H4 (cell line): ENCODE results near the gene SRPK2. TPM values are rescaled to one million over a fixed set of nuclear protein-coding genes. Genes with fewer than 3 reads are reported as not detected.
"Not testable (repeated sequence)": the region's sequence is repeated elsewhere in the genome, so short reads cannot be mapped to it uniquely, and the experiment has no call there.

Experiments used
- DNase-seq: peaks from one replicate; pipeline ENCODE4 v3.0.0-alpha.2; 2015; ENCODE audit warnings: low spot score
- total RNA-seq: library from RNA; depleted of rRNA; stranded (reverse); fragments of >200 nt; shearing (Covaris generic); gene quantifications from 2 replicates; pipeline ENCODE4 v1.2.3, GENCODE V29; 2014

Gene SRPK2
- total RNA-seq, 1 experiment from 2014 or later, result 44.0 TPM

DNA sequence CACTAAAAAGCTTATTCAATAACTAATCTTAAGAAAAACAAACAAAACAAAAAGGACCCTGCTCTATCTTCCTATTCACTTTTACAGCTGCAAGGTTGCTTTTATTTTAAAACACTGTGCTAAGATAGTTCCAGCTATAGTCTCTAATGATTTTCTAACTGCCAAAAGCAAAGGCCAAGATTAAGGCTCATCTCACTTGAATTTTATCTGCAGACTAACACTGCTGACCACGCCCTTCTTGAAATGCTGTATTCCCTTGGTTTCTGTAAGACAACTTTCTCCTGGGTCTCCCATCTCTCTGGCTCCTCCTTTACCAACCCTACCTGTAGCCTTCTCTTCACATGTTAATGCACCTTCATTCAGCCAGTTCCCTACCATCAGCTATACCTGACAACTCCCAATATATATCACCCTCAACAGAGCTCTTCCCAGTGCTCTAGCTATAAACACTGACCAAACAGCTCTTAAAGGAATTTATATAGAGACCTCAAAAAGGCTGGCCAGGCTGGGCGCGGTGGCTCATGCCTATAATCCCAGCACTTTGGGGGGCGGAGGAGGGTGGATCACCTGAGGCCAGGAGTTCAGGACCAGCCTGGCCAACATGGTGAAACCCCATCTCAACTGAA, 11.7 kb downstream of the SRPK2 start:
- DNase-seq, result no peak

- DNase-seq, result no peak
Measured at GRCh38 chr7:105369944-105370343, 18.8 kb downstream of the SRPK2 start.

- DNase-seq, result no peak
Measured at GRCh38 chr7:105367458-105367857, 21.3 kb downstream of the SRPK2 start.

DNA sequence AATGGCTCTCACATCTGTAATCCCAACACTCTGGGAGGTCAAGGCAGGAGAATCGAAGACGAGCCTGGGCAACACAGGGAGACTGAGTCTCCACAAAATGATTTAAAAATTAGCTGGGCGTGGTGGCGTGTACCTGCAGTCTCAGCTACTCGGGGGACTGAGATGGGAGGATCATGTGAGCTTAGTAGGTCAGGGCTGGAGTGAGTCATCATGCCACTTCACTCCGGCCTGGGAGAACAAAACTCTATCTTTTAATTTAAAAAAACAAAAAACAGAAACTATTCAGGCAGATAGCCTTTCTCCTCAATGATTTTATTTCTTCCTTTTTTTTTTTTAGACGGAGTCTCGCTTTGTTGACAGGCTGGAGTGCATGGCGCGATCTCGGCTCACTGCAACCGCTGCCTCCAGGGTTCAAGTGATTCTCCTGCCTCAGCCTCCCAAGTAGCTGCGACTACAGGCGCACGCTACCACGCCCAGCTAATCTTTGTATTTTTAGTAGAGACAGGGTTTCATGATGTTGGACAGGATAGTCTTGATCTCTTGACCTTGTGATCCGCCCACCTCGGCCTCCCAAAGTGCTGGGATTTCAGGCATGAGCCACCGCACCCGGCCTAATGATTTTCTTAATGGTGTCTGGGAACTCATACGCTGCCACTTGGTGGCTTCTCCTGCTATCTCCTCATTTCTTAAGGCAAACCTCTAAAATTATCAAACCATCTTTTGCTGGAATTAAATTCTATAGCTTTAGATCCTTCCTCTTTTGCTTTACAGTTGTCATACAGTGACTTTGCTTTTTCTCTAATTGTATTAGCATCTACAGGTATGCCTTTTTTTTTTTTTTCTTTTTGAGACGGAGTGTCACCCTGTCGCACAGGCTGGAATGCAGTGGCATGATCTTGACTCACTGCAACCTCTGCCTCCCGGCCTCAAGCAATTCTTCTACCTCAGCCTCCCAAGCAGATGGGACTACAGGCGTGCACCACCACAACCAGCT, 22.9 kb downstream of the SRPK2 start:
- DNase-seq, result no peak

- no peak for DNase-seq
Measured at GRCh38 chr7:105364684-105365083, 24.0 kb downstream of the SRPK2 start.

DNA sequence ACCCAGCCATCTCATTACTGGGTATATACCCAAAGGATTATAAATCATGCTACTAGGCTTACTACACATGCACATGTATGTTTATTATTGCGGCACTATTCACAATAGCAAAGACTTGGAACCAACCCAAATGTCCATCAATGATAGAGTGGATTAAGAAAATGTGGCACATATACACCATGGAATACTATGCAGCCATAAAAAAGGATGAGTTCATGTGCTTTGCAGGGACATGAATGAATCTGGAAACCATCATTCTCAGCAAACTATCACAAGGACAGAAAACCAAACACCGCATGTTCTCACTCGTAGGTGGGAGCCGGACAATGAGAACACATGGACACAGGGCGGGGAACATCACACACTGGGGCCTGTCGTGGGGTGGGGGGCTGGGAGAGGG, 25.1 kb downstream of the SRPK2 start:
- DNase-seq, result not testable (repeated sequence)

DNA sequence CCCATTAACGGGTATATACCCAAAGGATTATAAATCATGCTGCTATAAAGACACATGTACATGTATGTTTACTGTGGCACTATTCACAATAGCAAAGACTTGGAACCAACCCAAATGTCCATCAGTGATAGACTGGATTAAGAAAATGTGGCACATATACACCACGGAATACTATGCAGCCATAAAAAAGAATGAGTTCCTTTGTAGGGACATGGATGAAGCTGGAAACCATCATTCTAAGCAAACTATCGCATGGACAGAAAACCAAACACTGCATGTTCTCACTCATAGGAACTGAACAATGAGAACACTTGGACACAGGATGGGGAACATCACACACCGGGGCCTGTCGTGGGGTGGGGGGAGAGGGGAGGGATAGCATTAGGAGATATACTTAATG, 26.0 kb downstream of the SRPK2 start:
- not testable (repeated sequence) for DNase-seq

GRCh38 chr7:105361995-105362394, 26.7 kb downstream of the SRPK2 start:
- not testable (repeated sequence) for DNase-seq

GRCh38 chr7:105360149-105360548, 28.6 kb downstream of the SRPK2 start:
- DNase-seq, result not testable (repeated sequence)

GRCh38 chr7:105355701-105356100, 33.0 kb downstream of the SRPK2 start:
- DNase-seq, result no peak

- DNase-seq, result peak; percentile 32
Measured at GRCh38 chr7:105354383-105354782, 34.3 kb downstream of the SRPK2 start.

DNA sequence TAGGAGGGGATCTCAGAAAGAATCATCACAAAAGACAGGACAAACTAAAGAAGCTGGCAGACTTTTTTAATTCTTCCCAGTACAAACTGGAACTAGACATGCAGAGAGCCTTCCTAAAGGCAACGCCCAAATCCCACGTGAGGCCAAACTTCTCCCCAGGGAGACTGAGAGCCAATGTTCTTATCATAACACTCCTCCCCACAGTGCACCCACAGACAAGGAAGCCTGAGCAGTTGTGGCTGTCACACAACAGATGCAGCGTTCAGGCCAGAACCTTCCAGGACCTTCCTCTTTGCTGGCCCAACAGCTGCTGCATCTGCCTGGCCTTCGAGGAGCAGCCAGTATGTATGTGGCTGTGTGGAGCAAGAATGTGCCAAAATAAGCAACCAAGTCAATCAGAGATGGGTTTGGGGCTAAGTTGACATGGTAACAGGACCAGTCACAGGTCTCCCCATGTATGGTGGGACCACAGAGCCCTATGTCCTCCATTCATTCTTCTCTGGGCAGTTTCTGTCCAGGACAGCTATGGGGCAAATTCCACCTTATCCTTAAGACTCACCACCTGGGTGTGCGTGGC, 34.9 kb downstream of the SRPK2 start:
- DNase-seq, result peak; percentile 14

DNA sequence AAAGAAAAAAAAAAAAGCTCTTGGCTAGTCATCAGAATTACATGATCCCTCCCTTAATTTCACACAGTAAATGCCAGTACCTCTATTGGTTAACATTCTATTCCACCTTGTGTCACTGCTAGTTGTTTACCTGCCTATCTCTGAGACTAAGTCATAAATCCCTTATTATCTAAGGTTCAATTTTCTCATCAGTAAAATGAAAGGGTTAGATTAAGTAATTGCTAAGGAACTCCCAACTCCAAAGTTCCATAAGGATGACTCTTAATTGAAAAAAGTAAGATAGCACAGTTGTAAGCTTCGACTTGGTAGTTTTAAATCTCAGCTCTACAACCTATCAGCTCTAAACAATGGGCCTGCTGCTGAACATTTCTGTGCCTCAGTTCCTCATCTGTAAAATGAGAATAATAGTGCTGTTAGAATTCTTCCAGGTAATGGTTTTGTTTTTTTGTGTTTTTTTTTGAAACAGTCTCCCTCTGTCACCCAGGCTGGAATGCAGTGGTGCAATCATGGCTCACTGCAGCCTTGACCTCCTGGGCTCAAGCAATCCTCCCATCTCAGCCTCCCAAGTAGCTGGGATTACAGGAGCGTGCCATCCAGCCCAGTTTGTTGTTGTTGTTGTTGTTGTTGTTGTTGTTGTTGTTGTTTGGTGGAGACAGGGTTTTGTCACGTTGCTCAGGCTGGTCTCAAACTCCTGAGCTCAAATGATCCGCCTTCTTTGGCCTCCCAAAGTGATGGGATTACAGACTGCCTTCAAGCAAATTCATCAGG, 35.6 kb downstream of the SRPK2 start:
- DNase-seq, result no peak

DNA sequence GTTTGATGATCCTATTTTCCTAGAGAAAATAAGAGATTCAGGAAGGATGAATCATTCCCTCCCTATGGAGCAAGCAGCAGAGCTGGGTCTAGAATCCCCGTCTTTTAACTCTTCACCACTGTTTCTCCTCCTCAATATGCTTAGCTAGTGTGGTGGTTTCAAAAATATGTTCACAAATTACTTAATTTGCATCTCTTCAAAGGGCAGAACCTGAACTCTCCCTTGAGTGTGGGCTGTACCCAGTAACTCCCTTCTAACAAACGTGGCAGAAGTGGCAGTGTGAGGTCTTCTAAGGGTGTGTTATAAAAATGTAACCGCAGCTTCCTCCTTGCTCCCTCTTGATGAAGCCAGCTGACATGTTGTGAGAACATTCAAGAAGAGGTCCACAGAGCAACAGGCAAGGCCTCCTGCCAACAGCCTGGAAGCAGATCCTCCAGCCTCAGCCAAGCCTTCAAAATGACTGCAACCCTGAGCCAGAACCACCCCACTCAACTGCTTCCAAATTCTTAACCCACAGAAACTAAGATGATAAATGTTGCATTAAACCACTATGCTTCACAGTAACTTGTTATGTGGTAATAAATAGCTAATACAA, 36.6 kb downstream of the SRPK2 start:
- DNase-seq, result peak; percentile 94

DNA sequence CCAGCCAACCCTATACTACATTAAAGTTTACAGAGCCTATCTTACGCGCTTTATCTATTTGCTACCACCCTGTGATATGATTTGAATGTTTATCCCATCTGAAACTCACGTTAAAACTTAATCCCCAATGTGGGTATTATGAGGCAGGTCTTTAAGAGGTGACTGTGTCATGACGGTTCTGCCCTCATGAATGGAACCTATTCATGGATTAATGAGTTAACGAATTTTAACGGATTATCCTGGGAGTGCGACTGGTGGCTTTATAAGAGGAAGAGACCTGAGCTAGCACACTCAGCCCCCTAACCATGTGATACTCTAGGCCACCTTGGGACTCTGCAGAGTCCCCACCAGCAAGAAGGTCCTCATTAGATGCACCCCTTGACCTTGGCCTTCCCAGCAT, 37.8 kb downstream of the SRPK2 start:
- DNase-seq, result no peak

GRCh38 chr7:105348177-105348576, 40.5 kb downstream of the SRPK2 start:
- not testable (repeated sequence) for DNase-seq

GRCh38 chr7:105346593-105347322, 42.0 kb downstream of the SRPK2 start:
- DNase-seq, result peak; percentile 56

GRCh38 chr7:105346138-105346537, 42.6 kb downstream of the SRPK2 start:
- DNase-seq, result no peak

- DNase-seq, result no peak
Measured at GRCh38 chr7:105345725-105346124, 43.0 kb downstream of the SRPK2 start.

- no peak for DNase-seq
Measured at GRCh38 chr7:105345003-105345402, 43.7 kb downstream of the SRPK2 start.
